Measurements from ENCODE around the gene GPR143.

DNA sequence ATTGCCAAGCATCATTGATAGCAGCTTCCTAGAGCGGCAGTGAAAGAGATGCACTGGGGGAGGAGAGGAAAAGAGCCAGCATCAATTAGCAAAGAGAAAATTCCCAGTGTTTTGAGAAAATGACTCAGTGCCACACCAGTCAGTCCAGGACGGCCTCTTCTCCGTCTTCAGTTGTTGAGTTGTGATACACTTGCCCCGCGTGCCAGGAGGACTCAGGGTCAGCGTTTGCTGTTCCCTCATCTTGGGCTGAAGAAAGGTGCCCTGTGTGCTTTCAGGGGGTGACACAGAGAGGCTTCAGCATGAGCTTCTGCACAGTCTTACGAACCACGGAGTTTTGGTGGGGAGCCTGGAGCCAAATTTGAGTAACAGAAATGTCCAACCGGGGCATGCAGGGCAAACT is 82.3 kb downstream of the GPR143 start:
- TF ChIP-seq POLR2A (IDR thresholded peaks at IDR 0.05) (no peak), POLR2AphosphoS5 (IDR thresholded peaks at IDR 0.05) (no peak)
- TF ChIP-seq, protein P1, sequence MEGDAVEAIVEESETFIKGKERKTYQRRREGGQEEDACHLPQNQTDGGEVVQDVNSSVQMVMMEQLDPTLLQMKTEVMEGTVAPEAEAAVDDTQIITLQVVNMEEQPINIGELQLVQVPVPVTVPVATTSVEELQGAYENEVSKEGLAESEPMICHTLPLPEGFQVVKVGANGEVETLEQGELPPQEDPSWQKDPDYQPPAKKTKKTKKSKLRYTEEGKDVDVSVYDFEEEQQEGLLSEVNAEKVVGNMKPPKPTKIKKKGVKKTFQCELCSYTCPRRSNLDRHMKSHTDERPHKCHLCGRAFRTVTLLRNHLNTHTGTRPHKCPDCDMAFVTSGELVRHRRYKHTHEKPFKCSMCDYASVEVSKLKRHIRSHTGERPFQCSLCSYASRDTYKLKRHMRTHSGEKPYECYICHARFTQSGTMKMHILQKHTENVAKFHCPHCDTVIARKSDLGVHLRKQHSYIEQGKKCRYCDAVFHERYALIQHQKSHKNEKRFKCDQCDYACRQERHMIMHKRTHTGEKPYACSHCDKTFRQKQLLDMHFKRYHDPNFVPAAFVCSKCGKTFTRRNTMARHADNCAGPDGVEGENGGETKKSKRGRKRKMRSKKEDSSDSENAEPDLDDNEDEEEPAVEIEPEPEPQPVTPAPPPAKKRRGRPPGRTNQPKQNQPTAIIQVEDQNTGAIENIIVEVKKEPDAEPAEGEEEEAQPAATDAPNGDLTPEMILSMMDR (IDR thresholded peaks at IDR 0.05 in 8 of 11, conservative IDR thresholded peaks at IDR 0.05 in 3 of 11) = no peak
